ENCODE data around the gene SNRNP27. TPM values are rescaled to one million over a fixed set of nuclear protein-coding genes. Genes with fewer than 3 reads are reported as not detected.

The SNRNP27 gene
- total RNA-seq, 1 experiment from 2014 or later, result 47.1 TPM

GRCh38 chr2:69945441-69945840 is 51.7 kb downstream of the SNRNP27 start:
- Histone ChIP-seq H3K23ac (ENCODE audit: insufficient read length, low read depth, low read length) (no peak overlapping the region), H4K91ac (ENCODE audit: insufficient read length, low read depth, low read length) (no peak overlapping the region), H3K4ac (ENCODE audit: low read depth, low read length) (no peak overlapping the region), H2BK12ac (ENCODE audit: insufficient read length, low read depth, low read length) (no peak overlapping the region), H3K18ac (ENCODE audit: insufficient read length, low read depth, low read length) (no peak overlapping the region), H2BK120ac (ENCODE audit: low read depth, low read length, poor library complexity, severe bottlenecking) (no peak overlapping the region), H4K8ac (replicated peaks; ENCODE audit: insufficient read length, low read depth, low read length) (no peak overlapping the region), H3K14ac (ENCODE audit: insufficient read depth, low read length) (no peak overlapping the region; the same call in 1 of the 2 replicates), H2BK15ac (ENCODE audit: low read depth, low read length) (no peak overlapping the region), H3T11ph (ENCODE audit: low read length) (no peak overlapping the region), H3K79me1 (ENCODE audit: insufficient read depth, low read depth, low read length, poor library complexity, severe bottlenecking) (no peaks in the 10 kb centered on the region), H3K27ac (ENCODE audit: insufficient read length, low read depth, low read length) (no peak overlapping the region), H3K27me3 (ENCODE audit: insufficient read depth, low read length) (no peaks in the 10 kb centered on the region), H3K23me2 (ENCODE audit: insufficient read length, low read depth, low read length, poor library complexity, severe bottlenecking) (no peaks in the 10 kb centered on the region), H4K20me1 (ENCODE audit: control insufficient read depth, insufficient read depth, insufficient read length) (no peaks in the 10 kb centered on the region), H2AFZ (ENCODE audit: low read length) (no peak overlapping the region), H2BK5ac (ENCODE audit: insufficient read length, low read length) (no peak overlapping the region), H3K4me2 (ENCODE audit: insufficient read depth, insufficient read length, low read length) (no peak overlapping the region), H3K9ac (ENCODE audit: extremely low read depth, insufficient read length, low read length) (no peak overlapping the region), H2AK5ac (ENCODE audit: insufficient read length, low read length) (no peak overlapping the region), H3K4me1 (ENCODE audit: insufficient read depth, low read length) (no peaks in the 10 kb centered on the region), H3K9me3 (ENCODE audit: control insufficient read depth, low read depth, low read length) (no peaks in the 10 kb centered on the region), H3K79me2 (ENCODE audit: insufficient read depth, low read length) (no peaks in the 10 kb centered on the region), H3K56ac (ENCODE audit: insufficient read length, low read depth, low read length) (no peak overlapping the region), H2BK20ac (ENCODE audit: low read depth, low read length, poor library complexity, severe bottlenecking) (no peak overlapping the region), H4K5ac (ENCODE audit: insufficient read length, low read depth, low read length) (no peak overlapping the region)
- WGBS (ENCODE audit: extremely low coverage, insufficient read length, low lambda C conversion rate), result no CpG with 5 or more reads among the region's 8 CpGs
- Mint-ChIP-seq H3K4me3 (no peak overlapping the region), H3K4me1 (peaks cover 7 to 12% of the 10 kb centered on the region in 2 experiments), H3K9me3 (no peaks in the 10 kb centered on the region), H3K36me3 (ENCODE audit: insufficient read depth in 1 of 3, low read depth in 3 of 3) (no peaks in the 10 kb centered on the region), H3K27me3 (ENCODE audit: low read depth) (peaks cover 1% of the 10 kb centered on the region; the same call in 1 of the 2 replicates), H3K27ac (peak overlapping the region in 1 of 3 experiments; percentile 54; a peak in 2 of 7 replicates)
- no peak for DNase-seq
- no peak for TF ChIP-seq CTCF (conservative IDR thresholded peaks at IDR 0.05)

Data from H9 (cell line).